OCI-LY3 (cell line): ENCODE results near the gene PPFIA2.

Source experiments
- H2AFZ ChIP-seq: fragments of 200-600, 300-600 bp; shearing (Covaris generic); 2 replicates; pipeline ENCODE4 v1.6.0; 2014; ENCODE audit warnings: antibody characterized with exemption, low read depth, low read length
- H3K27ac ChIP-seq: fragments of 200-600, 300-600 bp; sonication (generic); 2 replicates; pipeline ENCODE4 v1.5.1; 2014; ENCODE audit warnings: mild to moderate bottlenecking, low read length, moderate library complexity, mixed read lengths
- H3K27me3 ChIP-seq: fragments of 200-600, 300-600 bp; sonication (generic); 2 replicates; pipeline ENCODE4 v1.6.1; 2014; ENCODE audit warnings: low read depth, low read length, mixed read lengths
- H3K36me3 ChIP-seq: fragments of 200-600, 300-600 bp; sonication (generic); replicated peaks from 2 replicates; pipeline ENCODE3; 2014; ENCODE audit warnings: low read depth, low read length, mixed read lengths
- H3K4me1 ChIP-seq: fragments of 300-600, 200-600 bp; sonication (generic); 2 replicates; pipeline ENCODE4 v1.6.1; 2014; ENCODE audit warnings: low read length, mixed read lengths
- H3K4me2 ChIP-seq: fragments of 200-600, 300-600 bp; sonication (generic); 2 replicates; pipeline ENCODE4 v1.6.1; 2014; ENCODE audit warnings: low read length, mixed read lengths
- H3K4me3 ChIP-seq: fragments of 300-600, 200-600 bp; sonication (generic); 2 replicates; pipeline ENCODE4 v1.5.1; 2014; ENCODE audit warnings: antibody characterized with exemption, mild to moderate bottlenecking, low read length, moderate library complexity
- H3K79me2 ChIP-seq: fragments of 300-600, 200-600 bp; shearing (Covaris generic); 2 replicates; pipeline ENCODE4 v1.6.1; 2014; ENCODE audit warnings: mild to moderate bottlenecking, low read length, mixed read lengths
- H3K9ac ChIP-seq: fragments of 300-600, 200-600 bp; shearing (Covaris generic); 2 replicates; pipeline ENCODE4 v1.6.0; 2014; ENCODE audit warnings: mild to moderate bottlenecking, low read length, moderate library complexity
- H3K9me3 ChIP-seq: fragments of 200-600, 300-600 bp; shearing (Covaris generic); 2 replicates; pipeline ENCODE4 v1.6.1; 2014; ENCODE audit warnings: low read length, mixed read lengths; ENCODE audit not compliant: insufficient read depth
- H4K20me1 ChIP-seq: fragments of 200-600, 300-600 bp; sonication (generic); 2 replicates; pipeline ENCODE4 v1.6.1; 2016; ENCODE audit warnings: low read length, mixed read lengths; ENCODE audit not compliant: insufficient read depth
- EZH2phosphoT487 ChIP-seq: fragments of 200-600 bp; shearing (Covaris generic); IDR thresholded peaks from 2 replicates; pipeline ENCODE4 v1.6.1; 2018; ENCODE audit warnings: antibody characterized with exemption, mixed run types, low read depth
- TF ChIP-seq, protein P1 (sequence below): fragments of 200-600, 300-600 bp; sonication (generic); IDR thresholded peaks from 2 replicates; pipeline ENCODE4 v1.5.1; 2014; ENCODE audit warnings: antibody characterized with exemption, low read length, low read depth

PPFIA2 gene

DNA sequence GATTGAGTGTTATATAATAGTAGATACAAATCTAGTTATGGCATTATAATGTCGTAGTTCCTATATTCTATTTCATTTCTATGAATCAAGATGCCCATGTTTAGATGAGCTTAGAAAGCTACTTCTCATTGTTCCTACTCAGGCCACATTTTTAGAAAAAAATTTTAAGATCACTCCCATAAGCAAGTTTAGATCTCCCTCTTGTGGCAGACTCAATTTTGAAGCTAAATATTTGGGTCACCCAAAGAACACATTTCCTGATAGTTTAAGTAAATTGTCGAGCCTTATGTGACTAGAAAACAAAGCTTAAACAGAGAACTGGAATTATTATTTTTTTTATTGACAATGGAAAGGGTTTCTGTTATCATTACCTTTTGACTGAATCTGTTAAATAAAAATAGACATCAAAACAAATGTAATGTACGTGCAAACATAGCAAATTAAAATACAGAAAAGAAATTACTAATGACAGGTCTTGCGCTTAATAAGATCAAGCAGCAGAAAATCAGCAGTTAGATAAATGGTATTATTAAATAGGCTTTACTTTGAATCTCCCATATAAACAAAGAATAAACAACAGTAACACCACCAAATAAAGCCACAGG is 501.1 kb downstream of the PPFIA2 start:
- Histone ChIP-seq H3K4me1 (no peaks in the 10 kb centered on the region; the same call in 1 of the 2 replicates), H3K36me3 (no peaks in the 10 kb centered on the region), H3K27ac (no peak overlapping the region), H3K4me2 (peak overlapping the region; percentile 81), H3K9ac (peak overlapping the region; percentile 46), H3K27me3 (no peaks in the 10 kb centered on the region), H2AFZ (peak overlapping the region; percentile 77), H3K79me2 (no peaks in the 10 kb centered on the region), H4K20me1 (no peaks in the 10 kb centered on the region), H3K9me3 (no peaks in the 10 kb centered on the region), H3K4me3 (peak overlapping the region; percentile 68)
- no peak for TF ChIP-seq EZH2phosphoT487
- TF ChIP-seq, protein P1, sequence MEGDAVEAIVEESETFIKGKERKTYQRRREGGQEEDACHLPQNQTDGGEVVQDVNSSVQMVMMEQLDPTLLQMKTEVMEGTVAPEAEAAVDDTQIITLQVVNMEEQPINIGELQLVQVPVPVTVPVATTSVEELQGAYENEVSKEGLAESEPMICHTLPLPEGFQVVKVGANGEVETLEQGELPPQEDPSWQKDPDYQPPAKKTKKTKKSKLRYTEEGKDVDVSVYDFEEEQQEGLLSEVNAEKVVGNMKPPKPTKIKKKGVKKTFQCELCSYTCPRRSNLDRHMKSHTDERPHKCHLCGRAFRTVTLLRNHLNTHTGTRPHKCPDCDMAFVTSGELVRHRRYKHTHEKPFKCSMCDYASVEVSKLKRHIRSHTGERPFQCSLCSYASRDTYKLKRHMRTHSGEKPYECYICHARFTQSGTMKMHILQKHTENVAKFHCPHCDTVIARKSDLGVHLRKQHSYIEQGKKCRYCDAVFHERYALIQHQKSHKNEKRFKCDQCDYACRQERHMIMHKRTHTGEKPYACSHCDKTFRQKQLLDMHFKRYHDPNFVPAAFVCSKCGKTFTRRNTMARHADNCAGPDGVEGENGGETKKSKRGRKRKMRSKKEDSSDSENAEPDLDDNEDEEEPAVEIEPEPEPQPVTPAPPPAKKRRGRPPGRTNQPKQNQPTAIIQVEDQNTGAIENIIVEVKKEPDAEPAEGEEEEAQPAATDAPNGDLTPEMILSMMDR: peak; percentile 86

DNA sequence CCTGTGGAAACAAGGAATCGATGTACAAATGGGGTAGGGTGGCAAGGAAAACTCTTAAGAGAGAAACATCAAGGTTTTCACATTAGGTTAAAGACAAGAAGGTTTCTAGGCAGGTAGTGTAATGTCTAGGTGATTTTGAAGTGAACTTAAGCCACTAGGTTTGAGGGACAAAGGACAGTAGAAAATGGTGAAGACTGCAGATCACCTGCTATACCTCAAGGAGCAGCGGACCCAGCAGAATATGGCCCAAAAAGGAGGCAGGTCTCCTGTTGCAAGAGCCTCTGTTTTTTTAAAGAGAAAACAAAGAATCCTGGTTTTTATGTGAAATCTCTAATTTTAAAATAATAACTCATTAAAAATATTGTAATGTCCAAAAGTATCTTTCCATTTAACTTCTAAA is 503.2 kb downstream of the PPFIA2 start:
- TF ChIP-seq, protein P1: no peak
- TF ChIP-seq EZH2phosphoT487: no peak
- Histone ChIP-seq H3K4me2 (no peak overlapping the region), H3K27ac (no peak overlapping the region), H2AFZ (no peak overlapping the region), H3K36me3 (no peaks in the 10 kb centered on the region), H3K9ac (no peak overlapping the region), H4K20me1 (no peaks in the 10 kb centered on the region), H3K4me3 (no peak overlapping the region), H3K9me3 (no peaks in the 10 kb centered on the region), H3K79me2 (no peaks in the 10 kb centered on the region), H3K4me1 (no peaks in the 10 kb centered on the region; the same call in 1 of the 2 replicates), H3K27me3 (no peaks in the 10 kb centered on the region)

DNA sequence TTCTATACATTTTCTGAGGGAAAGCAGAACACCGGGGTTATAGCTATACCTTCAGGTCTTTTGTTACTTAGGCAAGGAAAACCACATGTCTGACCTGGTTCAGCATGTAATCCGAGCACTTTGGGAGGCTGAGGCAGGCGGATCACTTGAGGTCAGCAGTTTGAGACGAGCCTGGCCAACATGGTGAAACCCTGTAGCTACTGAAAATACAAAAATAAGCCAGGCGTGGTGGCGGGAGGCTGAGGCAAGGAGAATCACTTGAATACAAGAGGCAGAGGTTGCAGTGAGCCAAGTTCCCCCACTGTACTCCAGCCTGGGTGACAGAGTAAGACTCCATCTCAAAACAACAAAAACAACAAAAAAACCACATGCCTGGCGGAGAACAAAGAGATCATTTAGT is 503.7 kb downstream of the PPFIA2 start:
- TF ChIP-seq EZH2phosphoT487: no peak
- TF ChIP-seq, protein P1: no peak
- no peaks in the 10 kb centered on the region for H4K20me1 ChIP-seq
- no peaks in the 10 kb centered on the region for H3K79me2 ChIP-seq
- H3K27ac ChIP-seq: no peak overlapping the region
- no peaks in the 10 kb centered on the region; the same call in 1 of the 2 replicates for H3K4me1 ChIP-seq
- no peak overlapping the region for H3K4me3 ChIP-seq
- H3K9me3 ChIP-seq: no peaks in the 10 kb centered on the region
- H3K4me2 ChIP-seq: no peak overlapping the region
- H3K36me3 ChIP-seq: no peaks in the 10 kb centered on the region
- H2AFZ ChIP-seq: no peak overlapping the region
- no peak overlapping the region for H3K9ac ChIP-seq
- no peaks in the 10 kb centered on the region for H3K27me3 ChIP-seq

DNA sequence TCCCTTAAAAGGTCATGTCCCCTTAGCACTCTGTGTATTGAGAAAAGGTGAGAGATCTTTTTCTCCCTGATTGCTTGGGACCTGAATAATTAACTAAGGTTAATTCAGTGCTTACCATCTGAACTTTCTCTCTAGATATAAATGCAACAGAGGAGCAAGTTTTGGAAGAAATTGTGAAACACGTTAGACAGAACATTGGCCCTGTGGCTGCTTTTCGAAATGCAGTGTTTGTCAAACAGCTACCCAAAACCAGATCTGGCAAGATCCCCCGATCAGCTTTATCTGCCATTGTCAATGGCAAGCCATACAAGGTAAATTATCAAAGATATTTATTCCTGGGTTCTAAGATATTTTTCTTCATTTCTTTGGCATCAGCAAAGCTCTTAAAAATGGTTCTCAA is 505.8 kb downstream of the PPFIA2 start:
- no peaks in the 10 kb centered on the region for H4K20me1 ChIP-seq
- no peaks in the 10 kb centered on the region for H3K27me3 ChIP-seq
- H3K27ac ChIP-seq: no peak overlapping the region
- H3K9me3 ChIP-seq: no peaks in the 10 kb centered on the region
- H3K79me2 ChIP-seq: no peaks in the 10 kb centered on the region
- TF ChIP-seq, protein P1: no peak
- TF ChIP-seq EZH2phosphoT487: no peak
- H3K4me3 ChIP-seq: no peak overlapping the region
- H3K4me1 ChIP-seq: no peaks in the 10 kb centered on the region
- H3K36me3 ChIP-seq: no peaks in the 10 kb centered on the region
- H3K9ac ChIP-seq: no peak overlapping the region
- H3K4me2 ChIP-seq: no peak overlapping the region
- no peak overlapping the region for H2AFZ ChIP-seq
